ENCODE data around the gene EXT2.

Gene EXT2

GRCh38 chr11:44266056-44266780 is 170.7 kb downstream of the EXT2 start:
- Histone ChIP-seq H3K4me3 (ENCODE audit: low read length) (no peak overlapping the region), H3K4me1 (ENCODE audit: control insufficient read depth, low read depth, low read length) (no peaks in the 10 kb centered on the region), H3K9ac (ENCODE audit: low read length) (no peak overlapping the region), H3K27ac (ENCODE audit: low read length) (no peak overlapping the region), H3K9me3 (ENCODE audit: control insufficient read depth, low read depth, low read length) (no peaks in the 10 kb centered on the region), H3K27me3 (ENCODE audit: control insufficient read depth, insufficient read depth, low read length) (no peaks in the 10 kb centered on the region), H3K36me3 (ENCODE audit: control insufficient read depth, low read depth, low read length) (no peaks in the 10 kb centered on the region)

GRCh38 chr11:44267006-44267749 is 171.7 kb downstream of the EXT2 start:
- Histone ChIP-seq H3K4me3 (ENCODE audit: low read length) (no peak overlapping the region), H3K27me3 (ENCODE audit: control insufficient read depth, insufficient read depth, low read length) (no peaks in the 10 kb centered on the region), H3K9ac (ENCODE audit: low read length) (no peak overlapping the region), H3K4me1 (ENCODE audit: control insufficient read depth, low read depth, low read length) (no peaks in the 10 kb centered on the region), H3K36me3 (ENCODE audit: control insufficient read depth, low read depth, low read length) (no peaks in the 10 kb centered on the region), H3K27ac (ENCODE audit: low read length) (no peak overlapping the region), H3K9me3 (ENCODE audit: control insufficient read depth, low read depth, low read length) (no peaks in the 10 kb centered on the region)

GRCh38 chr11:44267750-44268613 is 172.5 kb downstream of the EXT2 start:
- no peak overlapping the region for H3K9ac ChIP-seq (ENCODE audit: low read length)
- H3K4me1 ChIP-seq (ENCODE audit: control insufficient read depth, low read depth, low read length), result no peaks in the 10 kb centered on the region
- H3K27me3 ChIP-seq (ENCODE audit: control insufficient read depth, insufficient read depth, low read length), result no peaks in the 10 kb centered on the region
- no peak overlapping the region for H3K4me3 ChIP-seq (ENCODE audit: low read length)
- no peaks in the 10 kb centered on the region for H3K9me3 ChIP-seq (ENCODE audit: control insufficient read depth, low read depth, low read length)
- H3K36me3 ChIP-seq (ENCODE audit: control insufficient read depth, low read depth, low read length), result no peaks in the 10 kb centered on the region
- no peak overlapping the region for H3K27ac ChIP-seq (ENCODE audit: low read length)

- no peaks in the 10 kb centered on the region for H3K9me3 ChIP-seq (ENCODE audit: control insufficient read depth, low read depth, low read length)
- no peaks in the 10 kb centered on the region for H3K36me3 ChIP-seq (ENCODE audit: control insufficient read depth, low read depth, low read length)
- no peaks in the 10 kb centered on the region for H3K27me3 ChIP-seq (ENCODE audit: control insufficient read depth, insufficient read depth, low read length)
- no peak overlapping the region for H3K27ac ChIP-seq (ENCODE audit: low read length)
- H3K4me3 ChIP-seq (ENCODE audit: low read length), result no peak overlapping the region
- no peaks in the 10 kb centered on the region for H3K4me1 ChIP-seq (ENCODE audit: control insufficient read depth, low read depth, low read length)
- H3K9ac ChIP-seq (ENCODE audit: low read length), result no peak overlapping the region
Observed at GRCh38 chr11:44268614-44269080, 173.2 kb downstream of the EXT2 start.

GRCh38 chr11:44269369-44270351 is 174.2 kb downstream of the EXT2 start:
- no peaks in the 10 kb centered on the region for H3K27me3 ChIP-seq (ENCODE audit: control insufficient read depth, insufficient read depth, low read length)
- no peak overlapping the region for H3K9ac ChIP-seq (ENCODE audit: low read length)
- no peaks in the 10 kb centered on the region for H3K36me3 ChIP-seq (ENCODE audit: control insufficient read depth, low read depth, low read length)
- H3K4me1 ChIP-seq (ENCODE audit: control insufficient read depth, low read depth, low read length), result no peaks in the 10 kb centered on the region
- H3K9me3 ChIP-seq (ENCODE audit: control insufficient read depth, low read depth, low read length), result no peaks in the 10 kb centered on the region
- no peak overlapping the region for H3K4me3 ChIP-seq (ENCODE audit: low read length)
- no peak overlapping the region for H3K27ac ChIP-seq (ENCODE audit: low read length)

GRCh38 chr11:44270403-44271273 is 175.2 kb downstream of the EXT2 start:
- H3K9me3 ChIP-seq (ENCODE audit: control insufficient read depth, low read depth, low read length), result no peaks in the 10 kb centered on the region
- H3K27me3 ChIP-seq (ENCODE audit: control insufficient read depth, insufficient read depth, low read length), result no peaks in the 10 kb centered on the region
- H3K36me3 ChIP-seq (ENCODE audit: control insufficient read depth, low read depth, low read length), result no peaks in the 10 kb centered on the region
- H3K4me3 ChIP-seq (ENCODE audit: low read length), result no peak overlapping the region
- no peak overlapping the region for H3K9ac ChIP-seq (ENCODE audit: low read length)
- H3K4me1 ChIP-seq (ENCODE audit: control insufficient read depth, low read depth, low read length), result no peaks in the 10 kb centered on the region
- no peak overlapping the region for H3K27ac ChIP-seq (ENCODE audit: low read length)

GRCh38 chr11:44271286-44271685 is 175.8 kb downstream of the EXT2 start:
- Histone ChIP-seq H3K4me1 (ENCODE audit: control insufficient read depth, low read depth, low read length) (no peaks in the 10 kb centered on the region), H3K9me3 (ENCODE audit: control insufficient read depth, low read depth, low read length) (no peaks in the 10 kb centered on the region), H3K9ac (ENCODE audit: low read length) (no peak overlapping the region), H3K4me3 (ENCODE audit: low read length) (no peak overlapping the region), H3K27me3 (ENCODE audit: control insufficient read depth, insufficient read depth, low read length) (no peaks in the 10 kb centered on the region), H3K27ac (ENCODE audit: low read length) (no peak overlapping the region), H3K36me3 (ENCODE audit: control insufficient read depth, low read depth, low read length) (no peaks in the 10 kb centered on the region)

GRCh38 chr11:44274404-44274803 is 178.9 kb downstream of the EXT2 start:
- Histone ChIP-seq H3K27me3 (ENCODE audit: control insufficient read depth, insufficient read depth, low read length) (no peaks in the 10 kb centered on the region), H3K27ac (ENCODE audit: low read length) (no peak overlapping the region), H3K9ac (ENCODE audit: low read length) (no peak overlapping the region), H3K9me3 (ENCODE audit: control insufficient read depth, low read depth, low read length) (no peaks in the 10 kb centered on the region), H3K4me1 (ENCODE audit: control insufficient read depth, low read depth, low read length) (no peaks in the 10 kb centered on the region), H3K4me3 (ENCODE audit: low read length) (no peak overlapping the region), H3K36me3 (ENCODE audit: control insufficient read depth, low read depth, low read length) (no peaks in the 10 kb centered on the region)

- Histone ChIP-seq H3K9me3 (ENCODE audit: control insufficient read depth, low read depth, low read length) (no peaks in the 10 kb centered on the region), H3K27me3 (ENCODE audit: control insufficient read depth, insufficient read depth, low read length) (no peaks in the 10 kb centered on the region), H3K4me1 (ENCODE audit: control insufficient read depth, low read depth, low read length) (no peaks in the 10 kb centered on the region), H3K4me3 (ENCODE audit: low read length) (no peak overlapping the region), H3K27ac (ENCODE audit: low read length) (no peak overlapping the region), H3K9ac (ENCODE audit: low read length) (no peak overlapping the region), H3K36me3 (ENCODE audit: control insufficient read depth, low read depth, low read length) (no peaks in the 10 kb centered on the region)
Observed at GRCh38 chr11:44275241-44275640, 179.8 kb downstream of the EXT2 start.

GRCh38 chr11:44275961-44276550 is 180.6 kb downstream of the EXT2 start:
- H3K4me1 ChIP-seq (ENCODE audit: control insufficient read depth, low read depth, low read length), result no peaks in the 10 kb centered on the region
- no peak overlapping the region for H3K9ac ChIP-seq (ENCODE audit: low read length)
- no peaks in the 10 kb centered on the region for H3K9me3 ChIP-seq (ENCODE audit: control insufficient read depth, low read depth, low read length)
- no peaks in the 10 kb centered on the region for H3K27me3 ChIP-seq (ENCODE audit: control insufficient read depth, insufficient read depth, low read length)
- H3K36me3 ChIP-seq (ENCODE audit: control insufficient read depth, low read depth, low read length), result no peaks in the 10 kb centered on the region
- no peak overlapping the region for H3K4me3 ChIP-seq (ENCODE audit: low read length)
- H3K27ac ChIP-seq (ENCODE audit: low read length), result no peak overlapping the region

Data from iPS-18a (cell line).